Sigmoid colon (tissue), 7 donors: ENCODE results near the gene CCDC85C. TPM values are rescaled to one million over a fixed set of nuclear protein-coding genes. Genes with fewer than 3 reads are reported as not detected.

Experiments used
- DNase-seq: peaks from one replicate; pipeline ENCODE4 v3.0.0-alpha.2; 2019
- H3K27ac ChIP-seq, 4 donors: fragments of 200-600 bp; sonication (generic); one replicate each; pipeline ENCODE4 v1.5.1; 2016 to 2019; ENCODE audit warnings: mild to moderate bottlenecking in 1 of 4
- H3K27me3 ChIP-seq, 3 donors: fragments of 200-600 bp; sonication (generic); one replicate each; pipeline ENCODE4 v1.5.1; 2019; ENCODE audit warnings: mild to moderate bottlenecking in 1 of 3
- H3K36me3 ChIP-seq, 4 donors: fragments of 200-600 bp; sonication (generic); one replicate each; pipeline ENCODE4 v1.5.1; 2016 to 2019
- H3K4me1 ChIP-seq, 4 donors: fragments of 200-600 bp; sonication (generic); one replicate each; pipeline ENCODE4 v1.5.1; 2017 to 2019
- H3K4me3 ChIP-seq, 4 donors: fragments of 200-600 bp; sonication (generic); one replicate each; pipeline ENCODE4 v1.5.1; 2017 to 2019; ENCODE audit warnings: mild to moderate bottlenecking in 2 of 4, moderate library complexity in 1 of 4
- H3K9me3 ChIP-seq, 4 donors: fragments of 200-600 bp in 3 of 4; sonication (generic) in 3 of 4; one replicate each; pipeline versions ENCODE4 v1.5.1 to v1.6.1; 2013 to 2019
- CTCF ChIP-seq, 4 experiments: fragments of 450-650 bp in 3 of 4; fragments of 200-600 bp in 1 of 4; IDR thresholded peaks; one replicate each; pipeline ENCODE4 v1.5.1; 2016 to 2019; ENCODE audit warnings: antibody characterized with exemption in 4 of 4, mild to moderate bottlenecking in 3 of 4, moderate library complexity in 2 of 4
- EP300 ChIP-seq, 4 donors: sonication (generic); formaldehyde crosslinking; IDR thresholded peaks; one replicate each; pipeline ENCODE4 v1.6.1; 2017; ENCODE audit warnings: antibody characterized with exemption in 4 of 4
- POLR2A ChIP-seq, 2 donors: fragments of 450-650 bp; IDR thresholded peaks; one replicate each; pipeline ENCODE4 v1.6.1; 2016; ENCODE audit warnings: antibody characterized with exemption in 2 of 2, mild to moderate bottlenecking in 2 of 2, moderate library complexity in 2 of 2
- POLR2AphosphoS5 ChIP-seq, 4 donors: sonication (generic); formaldehyde crosslinking; IDR thresholded peaks; one replicate each; pipeline ENCODE4 v1.6.1; 2017; ENCODE audit warnings: antibody characterized with exemption in 4 of 4
- WGBS, 2 donors: extraction: QIAGEN DNeasy Blood & Tissue Kit; methylation state at CpG; one replicate each; pipeline ENCODE4 v1.1.7; 2013; 5-methylcytosine and 5-hydroxymethylcytosine counted together
- intact Hi-C: fragments of 100-400 bp; cut with DNase I; formaldehyde crosslinking; loops from one replicate; pipeline ENCODE4 v1.15.1; 2023
- polyA plus RNA-seq, 3 donors: library from polyadenylated mRNA; stranded (reverse); fragments of 200-250 nt; gene quantifications; one replicate each; pipeline ENCODE4 v1.2.3, GENCODE V29; 2013
- total RNA-seq, 4 donors: library from RNA; depleted of rRNA; stranded (reverse); fragments of >200 nt; gene quantifications; one replicate each; pipeline ENCODE4 v1.1.0, GENCODE V29; 2016
- donor health status: healthy with polysubstance abuse.
- donor health status: Bipolar disorder and iron deficiency.
- donor health status: healthy.

Gene CCDC85C
- total and polyA plus RNA-seq, 7 donors = 11.4 to 79.0 (median 28.1) TPM

GRCh38 chr14:99579120-99579836 lies 24.7 kb downstream of the CCDC85C start:
- DNase-seq = no peak
- H3K36me3 ChIP-seq = no peaks in the 10 kb centered on the region
- no peaks in the 10 kb centered on the region for H3K27me3 ChIP-seq
- 18 to 64% methylated on average over 11 of the region's 11 CpGs for WGBS, 2 donors
- H3K4me3 ChIP-seq = no peak overlapping the region
- H3K4me1 ChIP-seq = peaks cover 0 to 81% (median 80%) of the 10 kb centered on the region in 4 donors
- no peaks in the 10 kb centered on the region for H3K9me3 ChIP-seq
- TF ChIP-seq CTCF (IDR thresholded peaks at IDR 0.05) (no peak), POLR2A (IDR thresholded peaks at IDR 0.05) (no peak), POLR2AphosphoS5 (IDR thresholded peaks at IDR 0.05) (no peak), EP300 (IDR thresholded peaks at IDR 0.05) (no peak)
- intact Hi-C loops = no loop called here
- H3K27ac ChIP-seq = peak overlapping the region; percentile 74 to 94 (median 86)

GRCh38 chr14:99578541-99579101 lies 25.4 kb downstream of the CCDC85C start:
- 15 to 62% methylated on average over 12 of the region's 12 CpGs for WGBS, 2 donors
- intact Hi-C loops = no loop called here
- Histone ChIP-seq H3K27me3 (no peaks in the 10 kb centered on the region), H3K36me3 (no peaks in the 10 kb centered on the region), H3K27ac (peak overlapping the region; percentile 74 to 94 (median 86)), H3K9me3 (no peaks in the 10 kb centered on the region), H3K4me3 (no peak overlapping the region), H3K4me1 (peaks cover 0 to 87% (median 86%) of the 10 kb centered on the region in 4 donors)
- peak; percentile 44 to 84 (median 72) for TF ChIP-seq POLR2AphosphoS5 (IDR thresholded peaks at IDR 0.05)
- no peak for TF ChIP-seq POLR2A (IDR thresholded peaks at IDR 0.05)
- TF ChIP-seq CTCF (IDR thresholded peaks at IDR 0.05) = no peak
- TF ChIP-seq EP300 (IDR thresholded peaks at IDR 0.05) = peak in 2 of 4 donors; percentile 43 to 83
- peak; percentile 87 for DNase-seq

- TF ChIP-seq EP300 (IDR thresholded peaks at IDR 0.05) (no peak), CTCF (IDR thresholded peaks at IDR 0.05) (no peak), POLR2AphosphoS5 (IDR thresholded peaks at IDR 0.05) (no peak)
- Histone ChIP-seq H3K9me3 (no peaks in the 10 kb centered on the region), H3K4me1 (peaks cover 0 to 100% (median 99%) of the 10 kb centered on the region in 4 donors), H3K4me3 (no peak overlapping the region), H3K27ac (peak overlapping the region; percentile 81 to 94 (median 86)), H3K27me3 (no peaks in the 10 kb centered on the region), H3K36me3 (no peaks in the 10 kb centered on the region)
- no peak for DNase-seq
- intact Hi-C loops = no loop called here
- WGBS, 2 donors = 85 to 86% methylated on average over 26 of the region's 26 CpGs
These were observed 27.0 kb downstream of the CCDC85C start for GRCh38 chr14:99576761-99577705.

- peak overlapping the region; percentile 81 to 94 (median 86) for H3K27ac ChIP-seq
- peak in 1 of 4 donors; percentile 21 for TF ChIP-seq POLR2AphosphoS5 (IDR thresholded peaks at IDR 0.05)
- TF ChIP-seq EP300 (IDR thresholded peaks at IDR 0.05) = no peak
These were observed 27.7 kb downstream of the CCDC85C start for GRCh38 chr14:99576304-99576703.

More at GRCh38 chr14:99576304-99576703, 27.7 kb downstream of the CCDC85C start:
- DNase-seq = no peak
- 50 to 70% methylated on average over 5 of the region's 5 CpGs for WGBS, 2 donors
- Histone ChIP-seq H3K9me3 (no peaks in the 10 kb centered on the region), H3K4me3 (no peak overlapping the region), H3K36me3 (no peaks in the 10 kb centered on the region), H3K4me1 (peaks cover 0 to 100% (median 99%) of the 10 kb centered on the region in 4 donors), H3K27me3 (no peaks in the 10 kb centered on the region)
- intact Hi-C loops = no loop called here
